ENCODE measurements around the gene ANKRD63.

The ANKRD63 gene

DNA sequence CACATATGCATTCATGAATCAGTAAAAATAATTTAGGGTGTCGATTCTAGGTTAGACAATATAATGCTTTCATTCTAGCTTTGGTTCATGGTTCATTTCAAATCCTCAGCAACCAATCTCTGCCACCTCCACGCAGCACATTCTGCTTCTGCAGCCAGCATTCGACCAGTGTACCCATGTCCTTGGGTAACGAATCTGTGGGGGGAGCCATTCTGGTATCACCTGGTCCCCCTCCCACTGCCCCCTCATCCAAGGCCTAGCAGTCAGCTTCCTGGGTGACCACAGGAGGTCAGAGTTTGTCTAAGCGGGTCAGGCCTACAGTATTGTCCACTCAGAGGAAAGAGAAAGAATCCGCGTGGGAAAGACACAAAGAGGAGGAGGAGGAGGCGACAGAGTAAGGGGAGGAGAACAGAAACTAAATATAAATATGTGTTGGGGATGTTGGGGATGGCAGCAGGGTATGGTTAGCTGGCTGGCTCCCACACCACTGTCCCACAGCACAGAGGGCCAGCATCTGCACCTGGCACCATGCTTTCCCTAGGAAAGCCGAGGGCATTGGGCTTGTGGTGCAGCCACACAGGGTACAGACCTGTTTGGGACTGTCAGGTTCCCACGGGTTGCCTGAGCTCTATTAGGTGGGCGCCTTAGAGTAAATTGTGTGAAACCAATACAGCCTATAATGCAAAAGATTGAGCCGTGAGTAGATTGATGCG is 31.9 kb downstream of the ANKRD63 start:
- no peaks in the 10 kb centered on the region for H3K36me3 ChIP-seq (replicated peaks; ENCODE audit: insufficient read depth, low read length)
- no peak overlapping the region for H3K9ac ChIP-seq (ENCODE audit: low read length)
- no peaks in the 10 kb centered on the region for H3K79me2 ChIP-seq (ENCODE audit: low read length)
- no peak for TF ChIP-seq EZH2phosphoT487 (IDR thresholded peaks at IDR 0.05; ENCODE audit: low read length)
- H3F3A ChIP-seq (ENCODE audit: insufficient read depth, low read length): no peaks in the 10 kb centered on the region
- no peak overlapping the region for H2AFZ ChIP-seq (ENCODE audit: low read length)
- H3K9me3 ChIP-seq (replicated peaks; ENCODE audit: insufficient read depth, low read length): no peaks in the 10 kb centered on the region
- H3K4me3 ChIP-seq (ENCODE audit: low read length): no peak overlapping the region
- no peak for DNase-seq
- H3K27ac ChIP-seq (ENCODE audit: low read length): no peak overlapping the region
- H3K9me2 ChIP-seq (replicated peaks; ENCODE audit: insufficient read depth, low read length): no peaks in the 10 kb centered on the region
- no peaks in the 10 kb centered on the region for H3K4me1 ChIP-seq (ENCODE audit: low read length)
- no peaks in the 10 kb centered on the region for H4K20me1 ChIP-seq (ENCODE audit: insufficient read depth, low read length)
- H3K4me2 ChIP-seq (ENCODE audit: low read depth, low read length): no peak overlapping the region
- H3K27me3 ChIP-seq (replicated peaks; ENCODE audit: insufficient read depth, low read length): peaks cover 15% of the 10 kb centered on the region; the same call in 1 of the 2 replicates

DNA sequence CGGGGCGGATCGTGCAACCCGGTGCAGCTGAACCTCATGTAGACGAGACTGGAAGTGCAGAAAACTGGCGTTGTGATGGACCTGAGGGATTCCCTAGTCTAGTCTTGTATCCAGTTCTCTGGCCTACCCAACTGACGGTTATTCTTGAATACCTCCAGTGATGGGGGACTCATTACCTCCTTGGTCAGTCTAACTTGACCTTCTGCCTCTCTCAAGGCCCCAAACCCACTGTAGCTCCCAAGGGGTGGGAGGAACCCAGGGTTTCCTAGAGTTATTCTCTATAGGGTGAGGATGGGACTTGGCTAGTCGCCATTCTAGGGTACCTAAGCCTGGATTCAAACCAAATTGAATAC is 32.6 kb downstream of the ANKRD63 start:
- Histone ChIP-seq H3K9ac (ENCODE audit: low read length) (no peak overlapping the region), H4K20me1 (ENCODE audit: insufficient read depth, low read length) (no peaks in the 10 kb centered on the region), H3K27ac (ENCODE audit: low read length) (no peak overlapping the region), H3K9me2 (replicated peaks; ENCODE audit: insufficient read depth, low read length) (no peaks in the 10 kb centered on the region), H3K36me3 (replicated peaks; ENCODE audit: insufficient read depth, low read length) (no peaks in the 10 kb centered on the region), H2AFZ (ENCODE audit: low read length) (no peak overlapping the region), H3K79me2 (ENCODE audit: low read length) (no peaks in the 10 kb centered on the region), H3K4me2 (ENCODE audit: low read depth, low read length) (no peak overlapping the region), H3K4me1 (ENCODE audit: low read length) (no peaks in the 10 kb centered on the region), H3F3A (ENCODE audit: insufficient read depth, low read length) (no peaks in the 10 kb centered on the region), H3K9me3 (replicated peaks; ENCODE audit: insufficient read depth, low read length) (no peaks in the 10 kb centered on the region), H3K27me3 (replicated peaks; ENCODE audit: insufficient read depth, low read length) (peaks cover 15% of the 10 kb centered on the region; the same call in 1 of the 2 replicates), H3K4me3 (ENCODE audit: low read length) (no peak overlapping the region)
- no peak for TF ChIP-seq EZH2 (optimal IDR thresholded peaks at IDR 0.05; ENCODE audit: low read depth, low read length)
- TF ChIP-seq EZH2phosphoT487 (IDR thresholded peaks at IDR 0.05; ENCODE audit: low read length): no peak
- TF ChIP-seq, protein P1, sequence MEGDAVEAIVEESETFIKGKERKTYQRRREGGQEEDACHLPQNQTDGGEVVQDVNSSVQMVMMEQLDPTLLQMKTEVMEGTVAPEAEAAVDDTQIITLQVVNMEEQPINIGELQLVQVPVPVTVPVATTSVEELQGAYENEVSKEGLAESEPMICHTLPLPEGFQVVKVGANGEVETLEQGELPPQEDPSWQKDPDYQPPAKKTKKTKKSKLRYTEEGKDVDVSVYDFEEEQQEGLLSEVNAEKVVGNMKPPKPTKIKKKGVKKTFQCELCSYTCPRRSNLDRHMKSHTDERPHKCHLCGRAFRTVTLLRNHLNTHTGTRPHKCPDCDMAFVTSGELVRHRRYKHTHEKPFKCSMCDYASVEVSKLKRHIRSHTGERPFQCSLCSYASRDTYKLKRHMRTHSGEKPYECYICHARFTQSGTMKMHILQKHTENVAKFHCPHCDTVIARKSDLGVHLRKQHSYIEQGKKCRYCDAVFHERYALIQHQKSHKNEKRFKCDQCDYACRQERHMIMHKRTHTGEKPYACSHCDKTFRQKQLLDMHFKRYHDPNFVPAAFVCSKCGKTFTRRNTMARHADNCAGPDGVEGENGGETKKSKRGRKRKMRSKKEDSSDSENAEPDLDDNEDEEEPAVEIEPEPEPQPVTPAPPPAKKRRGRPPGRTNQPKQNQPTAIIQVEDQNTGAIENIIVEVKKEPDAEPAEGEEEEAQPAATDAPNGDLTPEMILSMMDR (IDR thresholded peaks at IDR 0.05; ENCODE audit: low read length): no peak
- DNase-seq: no peak

DNA sequence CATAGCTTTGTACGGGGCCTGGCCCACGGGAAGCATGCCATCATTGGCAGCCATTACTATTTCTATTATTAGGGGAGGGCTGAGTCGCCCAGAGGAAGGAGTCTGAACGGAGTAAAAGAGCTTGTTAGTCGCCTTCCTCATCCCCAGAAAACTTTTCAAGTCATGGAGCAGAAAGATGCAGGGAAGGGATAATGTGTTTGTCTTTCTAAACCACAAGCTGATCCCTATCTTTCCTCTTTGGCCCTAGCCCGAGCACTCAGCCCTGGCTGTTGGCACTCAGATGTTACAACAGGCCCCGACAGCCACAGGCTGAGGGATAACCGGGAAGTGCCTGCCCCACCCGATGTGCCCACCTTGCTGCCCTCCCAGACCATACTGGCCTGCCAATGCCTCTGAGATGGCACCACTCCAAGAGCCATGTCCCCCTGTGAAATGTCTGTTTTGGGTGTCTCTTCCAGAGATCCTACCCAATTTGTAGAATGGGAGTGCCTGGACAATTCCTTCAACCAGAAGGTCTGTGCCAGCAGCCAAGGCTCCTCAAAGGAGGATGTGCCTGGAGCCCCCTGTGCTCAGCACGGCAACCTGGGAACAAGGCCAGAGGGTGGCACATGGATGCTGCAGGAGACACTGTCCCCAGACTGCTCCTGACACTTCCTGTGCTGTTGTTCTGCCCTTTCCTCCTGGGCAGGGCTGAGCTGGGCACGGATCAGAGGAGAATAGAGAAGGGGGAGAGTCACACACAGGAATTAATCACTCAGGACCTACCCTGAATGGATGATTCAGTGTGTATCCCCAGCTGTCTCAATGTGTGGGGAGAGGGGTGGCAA is 33.2 kb downstream of the ANKRD63 start:
- no peak overlapping the region for H3K27ac ChIP-seq (ENCODE audit: low read length)
- H3K4me3 ChIP-seq (ENCODE audit: low read length): no peak overlapping the region
- H3F3A ChIP-seq (ENCODE audit: insufficient read depth, low read length): no peaks in the 10 kb centered on the region
- no peaks in the 10 kb centered on the region for H3K36me3 ChIP-seq (replicated peaks; ENCODE audit: insufficient read depth, low read length)
- H3K4me1 ChIP-seq (ENCODE audit: low read length): no peaks in the 10 kb centered on the region
- no peak overlapping the region for H3K4me2 ChIP-seq (ENCODE audit: low read depth, low read length)
- TF ChIP-seq, protein P1 (IDR thresholded peaks at IDR 0.05; ENCODE audit: low read length): no peak
- TF ChIP-seq EZH2 (optimal IDR thresholded peaks at IDR 0.05; ENCODE audit: low read depth, low read length) (no peak), EZH2phosphoT487 (IDR thresholded peaks at IDR 0.05; ENCODE audit: low read length) (no peak)
- no peak overlapping the region for H2AFZ ChIP-seq (ENCODE audit: low read length)
- H4K20me1 ChIP-seq (ENCODE audit: insufficient read depth, low read length): no peaks in the 10 kb centered on the region
- H3K79me2 ChIP-seq (ENCODE audit: low read length): no peaks in the 10 kb centered on the region
- no peaks in the 10 kb centered on the region for H3K9me2 ChIP-seq (replicated peaks; ENCODE audit: insufficient read depth, low read length)
- H3K27me3 ChIP-seq (replicated peaks; ENCODE audit: insufficient read depth, low read length): peaks cover 15% of the 10 kb centered on the region; the same call in 1 of the 2 replicates
- no peak for DNase-seq
- H3K9me3 ChIP-seq (replicated peaks; ENCODE audit: insufficient read depth, low read length): no peaks in the 10 kb centered on the region
- H3K9ac ChIP-seq (ENCODE audit: low read length): no peak overlapping the region
